ENCODE results near the gene MED31. TPM values are rescaled to one million over a fixed set of nuclear protein-coding genes. Genes with fewer than 3 reads are reported as not detected.

The MED31 gene
- total and polyA plus RNA-seq, 2 of the 4 experiments (the other 2 are of a cell fraction): 5.6 to 11.6 TPM

DNA sequence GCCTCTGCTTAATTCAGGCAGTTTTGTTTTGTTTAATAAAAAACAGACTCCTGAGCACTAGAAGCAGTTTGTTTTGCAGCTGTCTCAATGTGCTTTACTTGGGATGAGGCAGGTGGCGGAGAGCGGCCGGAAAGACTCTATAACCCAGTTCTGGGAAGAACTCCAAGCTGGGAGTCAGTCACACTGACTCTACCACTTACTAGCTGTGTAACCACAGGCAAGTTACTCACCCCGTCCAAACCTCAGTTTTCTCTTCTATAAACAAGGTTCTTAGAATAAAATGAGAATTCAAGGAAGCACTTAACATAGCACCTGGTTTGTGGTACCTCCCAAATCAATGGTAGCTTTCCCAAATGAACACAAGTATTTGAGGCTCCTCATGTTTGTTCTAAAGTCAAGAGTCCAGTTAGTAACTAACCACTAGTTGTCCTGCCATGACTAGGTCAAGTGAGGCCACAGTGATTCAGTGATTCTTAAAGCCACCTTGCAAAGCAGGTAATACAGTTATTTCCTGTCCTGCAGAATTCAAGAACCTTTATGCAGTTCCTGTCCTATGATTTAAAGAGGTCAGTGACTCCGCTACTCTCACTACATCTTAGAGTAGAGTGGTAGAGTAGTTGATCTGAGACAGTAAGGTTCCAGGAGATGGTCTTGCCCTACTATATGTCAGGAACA is 7.8 kb downstream of the MED31 start:
- no peak overlapping the region for H3K27ac ChIP-seq (ENCODE audit: insufficient read depth, low read length)
- intact Hi-C loops (cut with micrococcal nuclease) (loop anchor here (5.0 kb wide), 1 partner anchor 201 kb away; the partner anchor contains the start of gene PIMREG), dilution Hi-C loops (cut with HindIII; ENCODE audit: low sequenced_read_pairs, unreplicated experiment) (no loop called here), in situ Hi-C loops (cut with MboI; ENCODE audit: low sequenced_read_pairs) (loop anchor here (10.0 kb wide), 1 partner anchor 169 kb away; no protein-coding TSS in a partner anchor)
- ATAC-seq (ENCODE audit: low read depth) (no peak), DNase-seq (peak; percentile 66)
- no peak overlapping the region for H4K91ac ChIP-seq (ENCODE audit: insufficient read depth, low read depth, low read length)
- H4K5ac ChIP-seq (ENCODE audit: low read depth, low read length): no peak overlapping the region
- H3K4ac ChIP-seq (ENCODE audit: low read depth, low read length): no peak overlapping the region
- no TSS peak for BruUV-seq (replicated peaks)
- no peak overlapping the region for H2AK5ac ChIP-seq (ENCODE audit: low read depth, low read length)
- H3K14ac ChIP-seq (replicated peaks; ENCODE audit: low read depth, low read length): no peak overlapping the region
- H3K18ac ChIP-seq (ENCODE audit: low read depth, low read length): no peak overlapping the region
- H4K8ac ChIP-seq (ENCODE audit: low read depth in 2 of 2, low read length in 2 of 2): no peak overlapping the region
- H2BK120ac ChIP-seq (ENCODE audit: low read depth, low read length): no peak overlapping the region
- no peak overlapping the region for H2BK15ac ChIP-seq (ENCODE audit: low read depth, low read length)
- ChIA-PET POLR2A (ENCODE audit: unreplicated experiment) (no interaction called here), CTCF (interaction anchor here (1.6 kb wide), 1 partner anchor 35 kb away, joined by 5 read pairs; no protein-coding TSS in a partner anchor)
- peaks cover 14 to 53% of the 10 kb centered on the region in 2 experiments; a peak in 3 of 4 replicates for H3K79me1 ChIP-seq (ENCODE audit: low read depth in 1 of 2, low read length in 2 of 2)
- no peaks in the 10 kb centered on the region for H3K9me3 ChIP-seq (ENCODE audit: control insufficient read depth, insufficient read depth, low read length)
- no peak overlapping the region for H3K4me2 ChIP-seq (ENCODE audit: low read depth, low read length)
- peaks cover 9% of the 10 kb centered on the region for H3K4me1 ChIP-seq (ENCODE audit: control insufficient read depth, insufficient read depth, low read length)
- peaks cover 11% of the 10 kb centered on the region for H3K36me3 ChIP-seq (ENCODE audit: control insufficient read depth, insufficient read depth, low read length)
- no peaks in the 10 kb centered on the region for H3K27me3 ChIP-seq (ENCODE audit: control insufficient read depth, insufficient read depth, low read length)
- no peak overlapping the region for H3K23ac ChIP-seq (ENCODE audit: low read depth, low read length)
- H4K20me1 ChIP-seq (ENCODE audit: insufficient read depth, low read length): peaks cover 6% of the 10 kb centered on the region; the same call in 1 of the 2 replicates
- peaks cover 3% of the 10 kb centered on the region; the same call in 1 of the 2 replicates for H3K9me1 ChIP-seq (ENCODE audit: insufficient read depth, low read length)
- no peak overlapping the region for H2AK9ac ChIP-seq (replicated peaks; ENCODE audit: low read depth, low read length, poor library complexity)
- H2BK5ac ChIP-seq (ENCODE audit: low read depth, low read length, poor library complexity, severe bottlenecking): no peak overlapping the region
- H3K56ac ChIP-seq (ENCODE audit: extremely low read depth, insufficient read depth, low read length): no peak overlapping the region
- H2BK20ac ChIP-seq (ENCODE audit: low read depth, low read length): no peak overlapping the region
- H3K4me3 ChIP-seq (ENCODE audit: insufficient read depth, low read depth, low read length): no peak overlapping the region
- H2AFZ ChIP-seq (replicated peaks; ENCODE audit: low read length, poor library complexity): no peak overlapping the region
- H3K9ac ChIP-seq (ENCODE audit: low read depth, low read length): no peak overlapping the region
- no peak for TF ChIP-seq RFX5 (IDR thresholded peaks at IDR 0.05; ENCODE audit: low read depth, low read length)
- TF ChIP-seq MXI1 (IDR thresholded peaks at IDR 0.05; ENCODE audit: borderline replicate concordance, low read depth, low read length): no peak
- no peak for TF ChIP-seq RCOR1 (IDR thresholded peaks at IDR 0.05; ENCODE audit: insufficient replicate concordance, low read length)
- TF ChIP-seq POLR2A (IDR thresholded peaks at IDR 0.05; ENCODE audit: low read depth, low read length): no peak
- no peak for TF ChIP-seq RAD21 (IDR thresholded peaks at IDR 0.05; ENCODE audit: low read length)
- TF ChIP-seq MAZ (IDR thresholded peaks at IDR 0.05; ENCODE audit: borderline replicate concordance, low read depth, low read length): no peak
- no peak for TF ChIP-seq NFE2L2 (IDR thresholded peaks at IDR 0.05; ENCODE audit: low read depth, low read length)
- no peak for TF ChIP-seq CTCF (conservative IDR thresholded peaks at IDR 0.05; ENCODE audit: low read depth, low read length)
- TF ChIP-seq, protein P1, sequence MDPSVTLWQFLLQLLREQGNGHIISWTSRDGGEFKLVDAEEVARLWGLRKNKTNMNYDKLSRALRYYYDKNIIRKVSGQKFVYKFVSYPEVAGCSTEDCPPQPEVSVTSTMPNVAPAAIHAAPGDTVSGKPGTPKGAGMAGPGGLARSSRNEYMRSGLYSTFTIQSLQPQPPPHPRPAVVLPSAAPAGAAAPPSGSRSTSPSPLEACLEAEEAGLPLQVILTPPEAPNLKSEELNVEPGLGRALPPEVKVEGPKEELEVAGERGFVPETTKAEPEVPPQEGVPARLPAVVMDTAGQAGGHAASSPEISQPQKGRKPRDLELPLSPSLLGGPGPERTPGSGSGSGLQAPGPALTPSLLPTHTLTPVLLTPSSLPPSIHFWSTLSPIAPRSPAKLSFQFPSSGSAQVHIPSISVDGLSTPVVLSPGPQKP (IDR thresholded peaks at IDR 0.05; ENCODE audit: borderline replicate concordance, low read depth, low read length): no peak
- no peak for TF ChIP-seq CHD1 (IDR thresholded peaks at IDR 0.05; ENCODE audit: low read depth, low read length)
- TF ChIP-seq SMC3 (IDR thresholded peaks at IDR 0.05; ENCODE audit: low read depth, low read length): no peak
- no peak for TF ChIP-seq BHLHE40 (IDR thresholded peaks at IDR 0.05; ENCODE audit: low read depth, low read length)
- no CpG with 5 or more reads among the region's 5 CpGs for WGBS, 2 experiments (ENCODE audit: extremely low coverage in 2 of 2, insufficient read length in 1 of 2)
